Measurements from ENCODE around the gene SYTL5.

The SYTL5 gene

GRCh38 chrX:38154340-38154739 lies 148.0 kb downstream of the SYTL5 start:
- no peak for DNase-seq

- DNase-seq = no peak
These were observed 148.5 kb downstream of the SYTL5 start for GRCh38 chrX:38154818-38155217.

- DNase-seq = no peak
These were observed 150.5 kb downstream of the SYTL5 start for GRCh38 chrX:38156838-38157237.

GRCh38 chrX:38163193-38163592 lies 156.8 kb downstream of the SYTL5 start:
- DNase-seq = no peak

- no peak for DNase-seq
These were observed 158.7 kb downstream of the SYTL5 start for GRCh38 chrX:38165023-38165422.

GRCh38 chrX:38166478-38167083 lies 160.2 kb downstream of the SYTL5 start:
- DNase-seq = peak; percentile 26

- DNase-seq = no peak
These were observed 164.2 kb downstream of the SYTL5 start for GRCh38 chrX:38170556-38170955.

GRCh38 chrX:38172596-38172995 lies 166.2 kb downstream of the SYTL5 start:
- no peak for DNase-seq

GRCh38 chrX:38175139-38175538 lies 168.8 kb downstream of the SYTL5 start:
- DNase-seq = no peak

GRCh38 chrX:38178396-38178795 lies 172.0 kb downstream of the SYTL5 start:
- DNase-seq = no peak

Data from CD4-positive, alpha-beta T cell treated with Interleukin-17A for 4 hours (primary cell).